HG03565 (cell line): Measurements from ENCODE around the gene ARHGEF12.

Experiments used
- ATAC-seq: cut with Tn5 transposase; IDR thresholded peaks from one replicate; pipeline ENCODE4 v1.9.1; 2021; ENCODE audit warnings: mild to moderate bottlenecking, moderate library complexity; ENCODE audit not compliant: unreplicated experiment

ARHGEF12 gene

GRCh38 chr11:120383518-120384155 is 47.4 kb downstream of the ARHGEF12 start:
- ATAC-seq = no peak

GRCh38 chr11:120384476-120384875 is 48.3 kb downstream of the ARHGEF12 start:
- ATAC-seq = no peak

GRCh38 chr11:120385110-120385509 is 48.9 kb downstream of the ARHGEF12 start:
- ATAC-seq = no peak

- ATAC-seq = no peak
These were observed 49.4 kb downstream of the ARHGEF12 start for GRCh38 chr11:120385655-120386054.

- no peak for ATAC-seq
These were observed 50.1 kb downstream of the ARHGEF12 start for GRCh38 chr11:120386318-120386717.

- ATAC-seq = no peak
These were observed 50.7 kb downstream of the ARHGEF12 start for GRCh38 chr11:120386774-120387371.

- ATAC-seq = no peak
These were observed 52.0 kb downstream of the ARHGEF12 start for GRCh38 chr11:120388261-120388660.

- no peak for ATAC-seq
These were observed 53.7 kb downstream of the ARHGEF12 start for GRCh38 chr11:120389693-120390584.

GRCh38 chr11:120390585-120390922 is 54.3 kb downstream of the ARHGEF12 start:
- no peak for ATAC-seq

GRCh38 chr11:120391292-120391691 is 55.1 kb downstream of the ARHGEF12 start:
- ATAC-seq = no peak

- no peak for ATAC-seq
These were observed 55.6 kb downstream of the ARHGEF12 start for GRCh38 chr11:120391854-120392253.

- no peak for ATAC-seq
These were observed 56.1 kb downstream of the ARHGEF12 start for GRCh38 chr11:120392314-120392713.

- no peak for ATAC-seq
These were observed 56.6 kb downstream of the ARHGEF12 start for GRCh38 chr11:120392793-120393192.

GRCh38 chr11:120394119-120394518 is 57.9 kb downstream of the ARHGEF12 start:
- no peak for ATAC-seq

- ATAC-seq = no peak
These were observed 59.6 kb downstream of the ARHGEF12 start for GRCh38 chr11:120395778-120396177.

- ATAC-seq = no peak
These were observed 61.9 kb downstream of the ARHGEF12 start for GRCh38 chr11:120398132-120398531.

GRCh38 chr11:120399307-120399706 is 63.1 kb downstream of the ARHGEF12 start:
- ATAC-seq = no peak

GRCh38 chr11:120400564-120401364 is 64.6 kb downstream of the ARHGEF12 start:
- ATAC-seq = no peak

- no peak for ATAC-seq
These were observed 65.3 kb downstream of the ARHGEF12 start for GRCh38 chr11:120401506-120401905.

- no peak for ATAC-seq
These were observed 67.8 kb downstream of the ARHGEF12 start for GRCh38 chr11:120403966-120404365.

GRCh38 chr11:120404495-120404894 is 68.3 kb downstream of the ARHGEF12 start:
- no peak for ATAC-seq
